ENCODE data around the gene DBX1. TPM values are rescaled to one million over a fixed set of nuclear protein-coding genes. Genes with fewer than 3 reads are reported as not detected.
"Not testable (repeated sequence)": the region's sequence is repeated elsewhere in the genome, so short reads cannot be mapped to it uniquely, and the experiment has no call there.

The DBX1 gene
- total and polyA plus RNA-seq, 2 donors, result not detected

DNA sequence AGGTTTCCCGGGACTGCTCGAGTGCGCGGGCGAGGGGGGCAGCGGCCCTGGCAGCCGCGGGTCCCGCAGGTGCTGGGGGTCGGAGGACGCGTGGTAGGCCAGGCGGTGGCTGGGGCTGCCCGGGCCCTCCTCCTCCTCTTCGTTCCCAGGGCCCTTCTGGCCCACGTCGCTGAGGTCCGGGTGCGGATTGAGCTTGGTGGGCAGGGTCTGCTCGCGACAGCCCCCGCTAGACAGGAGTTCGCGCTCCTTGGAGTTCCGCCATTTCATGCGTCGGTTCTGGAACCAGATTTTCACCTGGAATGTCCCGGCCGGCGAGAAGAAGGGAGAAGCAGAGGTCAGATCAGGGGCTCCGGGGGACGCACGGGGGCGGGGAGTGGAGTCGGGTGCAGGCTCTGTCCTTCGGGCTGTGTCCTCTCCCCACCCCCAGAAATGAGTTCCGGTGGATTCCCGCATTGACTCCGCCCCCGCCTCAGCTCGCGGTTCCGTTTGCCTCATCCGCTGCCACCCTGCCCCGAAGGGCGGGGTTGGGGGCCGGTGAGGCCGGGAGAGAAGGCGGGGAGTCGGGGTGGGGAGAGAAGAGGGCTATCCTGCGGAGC, 3.9 kb downstream of the DBX1 start:
- Histone ChIP-seq H3K36me3 (ENCODE audit: insufficient read depth) (no peaks in the 10 kb centered on the region), H3K27ac (ENCODE audit: low read depth) (no peak overlapping the region), H3K4me3 (ENCODE audit: low read depth, low read length) (peak overlapping the region; percentile 16), H3K4me1 (ENCODE audit: insufficient read depth) (no peaks in the 10 kb centered on the region)
- no peak for DNase-seq (ENCODE audit: extremely low spot score)
- 1% methylated on average over 51 of the region's 51 CpGs for WGBS

DNA sequence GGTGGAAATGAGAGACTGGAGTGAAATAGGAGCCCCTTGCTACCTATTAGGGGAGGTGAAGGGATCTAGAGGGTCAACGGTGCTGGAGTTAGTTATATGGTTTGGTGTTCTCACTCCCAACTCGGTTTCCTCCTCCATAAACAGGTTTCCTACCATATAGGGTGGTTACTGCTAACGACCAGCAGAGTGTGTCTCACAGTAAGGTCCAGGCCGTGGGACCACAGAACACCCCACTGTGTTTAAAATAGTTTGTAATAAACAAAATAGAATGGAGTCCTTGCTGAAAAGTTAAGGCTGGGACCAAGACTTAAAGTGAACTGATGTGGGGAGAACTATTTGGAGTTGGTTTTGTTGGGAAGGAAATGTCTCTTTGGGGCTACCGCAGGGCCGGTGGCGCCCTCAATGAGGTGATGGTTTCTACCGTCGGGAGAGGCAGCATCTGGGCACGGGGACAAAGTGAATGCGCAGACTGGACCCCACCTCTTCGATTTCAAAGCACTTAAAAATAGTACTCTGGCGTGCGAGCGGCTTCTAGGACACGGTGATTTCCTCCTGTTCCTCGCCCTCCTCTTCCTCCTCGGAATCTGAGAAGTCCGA, 4.5 kb downstream of the DBX1 start:
- WGBS, result 3% methylated on average over 19 of the region's 19 CpGs
- no peaks in the 10 kb centered on the region for H3K36me3 ChIP-seq (ENCODE audit: insufficient read depth)
- H3K4me1 ChIP-seq (ENCODE audit: insufficient read depth), result no peaks in the 10 kb centered on the region
- no peak for DNase-seq (ENCODE audit: extremely low spot score)
- no peak overlapping the region for H3K4me3 ChIP-seq (ENCODE audit: low read depth, low read length)
- H3K27ac ChIP-seq (ENCODE audit: low read depth), result no peak overlapping the region

DNA sequence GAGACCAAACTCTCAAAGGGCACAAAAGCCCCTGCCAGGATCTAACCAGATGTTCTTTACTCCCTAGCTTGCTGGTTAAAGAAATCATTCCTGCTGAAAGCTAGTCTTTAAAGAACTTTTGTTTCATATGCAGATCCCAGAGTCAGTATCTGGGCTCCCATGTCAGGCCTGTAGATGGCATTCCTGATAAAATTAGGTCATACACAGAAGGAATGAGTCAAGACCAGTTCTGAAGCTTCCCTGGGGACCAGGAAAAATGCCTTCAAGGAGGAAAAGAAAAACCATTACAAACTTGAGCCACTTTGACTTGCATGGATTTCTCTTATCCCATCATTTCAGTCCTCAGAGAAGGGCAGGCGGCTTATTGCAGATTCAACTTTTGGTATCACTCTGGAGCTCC, 5.9 kb downstream of the DBX1 start:
- no peak overlapping the region for H3K27ac ChIP-seq (ENCODE audit: low read depth)
- no peaks in the 10 kb centered on the region for H3K36me3 ChIP-seq (ENCODE audit: insufficient read depth)
- 92% methylated on average over 1 of the region's 1 CpG for WGBS
- H3K4me1 ChIP-seq (ENCODE audit: insufficient read depth), result no peaks in the 10 kb centered on the region
- H3K4me3 ChIP-seq (ENCODE audit: low read depth, low read length), result no peak overlapping the region
- no peak for DNase-seq (ENCODE audit: extremely low spot score)

DNA sequence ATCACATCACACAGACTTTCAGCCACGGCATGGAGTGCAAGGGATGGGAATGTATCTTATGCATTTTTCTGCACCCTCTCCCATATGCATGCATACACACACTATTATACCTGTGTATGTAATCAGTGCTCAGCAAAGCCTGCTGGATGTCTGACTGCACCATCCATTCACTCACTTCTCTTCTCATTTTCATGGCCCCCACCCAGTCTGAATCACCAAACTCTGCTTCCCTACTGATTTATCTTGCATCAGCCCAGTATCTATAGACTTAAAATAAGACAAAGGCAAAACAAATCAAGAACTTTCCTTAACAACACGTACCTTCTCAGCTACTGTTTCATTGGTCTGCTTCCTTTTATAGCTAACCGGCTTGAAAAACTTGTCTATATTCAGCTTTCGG, 21.6 kb downstream of the DBX1 start:
- H3K4me3 ChIP-seq (ENCODE audit: low read depth, low read length), result no peak overlapping the region
- no peak for DNase-seq (ENCODE audit: extremely low spot score)
- WGBS, result 74% methylated on average over 4 of the region's 4 CpGs
- no peaks in the 10 kb centered on the region for H3K4me1 ChIP-seq (ENCODE audit: insufficient read depth)
- H3K27ac ChIP-seq (ENCODE audit: low read depth), result no peak overlapping the region
- no peaks in the 10 kb centered on the region for H3K36me3 ChIP-seq (ENCODE audit: insufficient read depth)

DNA sequence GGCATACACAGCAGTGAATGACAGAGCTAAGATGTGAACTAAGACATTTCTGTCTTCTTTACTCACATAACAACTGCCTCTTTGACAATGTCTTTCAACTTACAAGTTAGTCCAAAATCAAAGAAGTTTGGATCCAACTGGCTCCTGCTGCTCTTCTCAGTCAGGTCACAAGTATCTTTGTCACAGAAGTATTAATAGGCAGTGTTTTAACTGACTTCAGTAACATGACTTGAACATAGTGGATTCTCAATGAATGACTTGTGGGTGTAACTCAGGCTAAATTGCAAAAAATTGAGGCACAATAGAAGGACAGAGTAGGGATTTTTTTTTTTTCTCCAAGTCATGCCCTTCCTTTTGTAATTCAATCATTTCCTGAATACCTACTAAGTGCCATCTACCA, 22.6 kb downstream of the DBX1 start:
- no peaks in the 10 kb centered on the region for H3K36me3 ChIP-seq (ENCODE audit: insufficient read depth)
- no peak overlapping the region for H3K27ac ChIP-seq (ENCODE audit: low read depth)

DNA sequence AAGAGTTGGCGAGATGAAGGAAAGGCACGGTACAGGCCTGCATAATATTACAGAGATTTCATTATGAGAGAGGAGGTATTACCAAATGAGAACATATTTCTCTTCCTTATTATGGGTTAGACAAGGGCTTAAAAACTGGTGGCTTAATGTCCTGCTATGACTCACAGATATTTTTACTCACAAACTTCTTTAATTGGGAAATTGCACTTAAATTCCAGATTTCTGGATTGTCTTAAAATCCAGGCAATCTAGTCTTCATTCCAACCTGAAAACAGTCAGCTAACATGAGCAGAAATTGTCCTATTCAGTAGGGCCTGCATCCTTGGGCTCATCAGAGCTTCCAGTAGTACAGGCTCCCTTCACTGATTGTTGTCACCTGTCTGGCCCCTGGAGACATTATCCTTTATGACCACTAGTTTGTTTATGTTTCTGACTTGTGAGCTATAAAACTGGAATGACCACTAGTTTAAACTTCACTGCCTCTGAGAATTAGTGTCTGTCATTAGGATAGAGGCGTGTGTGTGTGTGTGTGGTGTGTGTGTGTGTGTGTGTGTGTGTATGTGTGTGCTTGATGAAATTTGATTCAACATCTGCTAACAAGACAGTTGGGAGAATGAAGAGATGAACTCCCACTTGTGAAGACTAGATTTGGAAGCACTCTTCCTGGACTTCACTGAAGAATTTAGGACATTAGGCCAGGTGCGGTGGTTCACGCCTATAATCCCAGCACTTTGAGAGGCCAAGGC, 25.1 kb downstream of the DBX1 start:
- H3K4me3 ChIP-seq (ENCODE audit: low read depth, low read length), result no peak overlapping the region
- no peak overlapping the region for H3K27ac ChIP-seq (ENCODE audit: low read depth)
- 79% methylated on average over 5 of the region's 5 CpGs for WGBS
- no peaks in the 10 kb centered on the region for H3K36me3 ChIP-seq (ENCODE audit: insufficient read depth)
- H3K4me1 ChIP-seq (ENCODE audit: insufficient read depth), result no peaks in the 10 kb centered on the region
- DNase-seq (ENCODE audit: extremely low spot score), result no peak

More for the DNA sequence above, 22.6 kb downstream of the DBX1 start:
- Histone ChIP-seq H3K4me1 (ENCODE audit: insufficient read depth) (no peaks in the 10 kb centered on the region), H3K4me3 (ENCODE audit: low read depth, low read length) (no peak overlapping the region)
- DNase-seq (ENCODE audit: extremely low spot score), result no peak

DNA sequence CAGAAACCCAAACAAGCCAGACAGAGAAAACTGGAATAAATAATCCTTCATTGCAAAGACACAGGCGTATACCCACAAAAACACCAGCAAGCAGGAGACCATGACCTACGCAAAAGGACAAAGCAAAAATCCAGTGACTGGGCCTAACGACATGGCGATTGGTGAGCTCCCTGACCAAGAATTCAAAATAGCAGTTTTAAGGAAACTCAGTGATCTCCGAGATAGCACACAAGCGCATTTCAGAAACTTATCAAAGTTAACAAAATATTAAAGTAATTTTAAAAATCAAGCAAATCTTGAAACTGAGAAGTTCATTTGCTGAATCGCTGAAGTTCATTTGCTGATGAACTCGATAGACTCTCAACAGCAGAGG, 27.6 kb downstream of the DBX1 start:
- no peaks in the 10 kb centered on the region for H3K36me3 ChIP-seq (ENCODE audit: insufficient read depth)
- no peak overlapping the region for H3K27ac ChIP-seq (ENCODE audit: low read depth)
- DNase-seq (ENCODE audit: extremely low spot score), result no peak
- no peaks in the 10 kb centered on the region for H3K4me1 ChIP-seq (ENCODE audit: insufficient read depth)
- WGBS, result 46% methylated on average over 8 of the region's 8 CpGs
- H3K4me3 ChIP-seq (ENCODE audit: low read depth, low read length), result no peak overlapping the region

DNA sequence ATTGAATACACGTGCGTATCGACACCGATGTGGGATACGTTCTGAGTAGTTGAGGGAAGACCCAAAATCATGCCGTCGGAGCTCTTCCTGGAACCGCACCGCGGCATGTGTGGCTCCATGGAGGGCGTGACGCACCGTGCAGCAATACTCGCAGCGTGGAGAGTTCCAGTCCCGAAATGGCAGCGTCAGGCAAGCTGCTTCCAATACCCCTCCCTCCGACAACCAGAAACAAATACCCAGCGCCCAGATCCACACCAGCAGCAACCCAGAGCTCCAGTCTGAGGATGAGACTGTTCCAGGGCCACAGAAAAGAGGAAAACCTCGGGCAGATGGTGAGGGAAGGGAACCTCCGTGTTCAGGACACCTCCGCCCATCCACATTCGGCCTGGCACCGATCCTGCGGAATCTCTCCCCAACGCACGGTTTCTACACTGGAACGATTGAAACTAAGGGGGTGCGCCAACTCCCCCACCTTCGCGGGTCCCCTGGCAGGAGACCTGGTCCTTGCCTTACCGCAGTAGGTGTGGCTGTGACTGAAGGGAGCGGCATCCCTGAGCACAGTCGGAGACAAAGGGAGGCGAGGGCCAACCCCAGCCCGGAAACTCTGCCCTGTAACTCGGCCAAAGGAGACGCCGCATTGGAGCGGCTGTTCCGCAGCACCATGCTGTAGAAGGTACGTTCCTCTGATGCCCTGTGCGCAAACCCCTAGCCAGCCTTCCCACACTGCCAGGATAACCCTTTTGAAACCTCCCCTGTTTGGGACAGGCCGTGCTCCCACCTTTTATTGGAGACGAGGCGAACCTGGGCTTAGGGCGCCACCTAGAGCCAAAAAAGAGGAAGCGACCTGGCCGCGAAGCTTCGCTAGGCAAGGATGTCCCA, 28.2 kb downstream of the DBX1 start:
- no peaks in the 10 kb centered on the region for H3K4me1 ChIP-seq (ENCODE audit: insufficient read depth)
- 18% methylated on average over 51 of the region's 51 CpGs for WGBS
- DNase-seq (ENCODE audit: extremely low spot score), result peak; percentile 58
- no peaks in the 10 kb centered on the region for H3K36me3 ChIP-seq (ENCODE audit: insufficient read depth)
- H3K27ac ChIP-seq (ENCODE audit: low read depth), result no peak overlapping the region
- H3K4me3 ChIP-seq (ENCODE audit: low read depth, low read length), result peak overlapping the region; percentile 27

DNA sequence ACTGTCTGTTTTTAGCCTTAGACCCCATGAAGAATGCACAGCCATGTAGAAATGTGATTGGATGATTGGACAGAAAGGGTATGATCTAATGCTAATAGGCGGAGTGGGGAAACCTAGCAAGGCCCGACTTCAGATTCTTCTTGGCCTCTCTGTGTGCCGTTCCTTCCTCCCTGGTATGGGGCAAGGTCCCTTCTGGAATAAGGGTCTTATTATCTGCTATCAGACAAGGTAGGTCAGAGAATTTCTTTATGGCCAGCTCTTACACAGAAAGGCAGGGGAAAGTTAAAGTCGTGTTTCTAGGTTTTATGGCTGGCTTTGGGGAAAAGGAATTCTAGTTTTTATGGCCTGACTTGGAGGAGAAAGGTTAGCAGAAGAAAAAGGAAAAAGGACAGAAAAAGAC, 30.6 kb downstream of the DBX1 start:
- WGBS, result 73% methylated on average over 4 of the region's 4 CpGs
- no peak for DNase-seq (ENCODE audit: extremely low spot score)
- H3K4me3 ChIP-seq (ENCODE audit: low read depth, low read length), result no peak overlapping the region
- H3K4me1 ChIP-seq (ENCODE audit: insufficient read depth), result no peaks in the 10 kb centered on the region
- no peak overlapping the region for H3K27ac ChIP-seq (ENCODE audit: low read depth)
- H3K36me3 ChIP-seq (ENCODE audit: insufficient read depth), result no peaks in the 10 kb centered on the region

DNA sequence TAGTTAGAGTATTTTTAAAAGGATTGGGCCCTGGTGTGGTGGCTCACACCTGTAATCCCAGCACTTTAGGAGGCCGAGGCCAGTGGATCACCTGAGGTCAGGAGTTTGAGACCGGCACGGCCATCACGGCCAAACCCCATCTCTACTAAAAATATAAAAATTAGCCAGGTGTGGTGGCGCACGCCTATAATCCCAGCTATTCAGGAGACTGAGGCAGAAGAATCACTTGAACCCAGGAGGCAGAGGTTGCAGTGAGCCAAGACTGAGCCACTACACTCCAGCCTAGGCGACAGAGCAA, 31.8 kb downstream of the DBX1 start:
- not testable (repeated sequence) for H3K4me1 ChIP-seq (ENCODE audit: insufficient read depth); H3K27ac ChIP-seq (ENCODE audit: low read depth); H3K36me3 ChIP-seq (ENCODE audit: insufficient read depth); DNase-seq (ENCODE audit: extremely low spot score); H3K4me3 ChIP-seq (ENCODE audit: low read depth, low read length)
- 87% methylated on average over 7 of the region's 7 CpGs for WGBS

DNA sequence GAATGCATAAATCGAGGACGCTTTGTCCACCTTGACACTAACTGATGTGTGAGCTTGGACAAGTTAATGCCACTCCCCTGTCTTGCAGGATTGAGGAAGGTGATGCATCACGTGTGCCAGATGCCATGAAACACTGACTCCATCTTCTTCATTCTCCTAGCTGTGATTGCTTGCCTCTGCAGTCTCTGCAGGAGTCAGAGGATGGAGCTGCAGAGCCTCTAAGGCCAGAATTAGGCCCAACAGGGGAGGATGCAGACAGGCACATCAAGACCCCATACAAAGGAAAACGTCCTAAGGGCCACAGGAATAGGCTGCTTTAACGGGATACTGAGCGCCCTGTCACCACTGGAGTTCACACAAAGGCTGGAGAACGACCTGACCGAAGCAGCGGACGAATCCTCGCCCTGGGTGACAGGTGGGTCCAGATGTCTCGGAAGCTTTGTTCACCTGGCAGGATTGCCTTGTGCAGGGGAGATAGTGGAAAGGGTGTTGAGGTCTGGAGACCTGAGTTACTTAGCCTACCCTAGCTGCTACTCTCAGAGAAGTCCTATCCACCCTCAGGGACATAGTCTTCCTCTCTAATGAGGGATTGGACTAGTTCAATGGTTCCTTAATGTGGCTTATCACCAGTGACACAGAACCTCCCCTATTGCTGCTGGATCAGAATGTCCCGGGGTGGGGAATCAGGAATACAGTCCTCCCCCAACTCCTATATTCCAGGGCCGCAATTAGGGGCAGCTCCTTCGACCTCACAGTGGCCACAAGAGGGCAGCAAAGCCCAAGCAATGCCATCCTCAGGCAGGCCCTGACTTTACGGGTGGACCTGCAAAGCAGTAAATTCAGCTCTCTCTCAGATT, 32.4 kb downstream of the DBX1 start:
- 64% methylated on average over 16 of the region's 16 CpGs for WGBS
- Histone ChIP-seq H3K4me1 (ENCODE audit: insufficient read depth) (no peaks in the 10 kb centered on the region), H3K36me3 (ENCODE audit: insufficient read depth) (no peaks in the 10 kb centered on the region), H3K4me3 (ENCODE audit: low read depth, low read length) (no peak overlapping the region), H3K27ac (ENCODE audit: low read depth) (no peak overlapping the region)
- DNase-seq (ENCODE audit: extremely low spot score), result no peak

DNA sequence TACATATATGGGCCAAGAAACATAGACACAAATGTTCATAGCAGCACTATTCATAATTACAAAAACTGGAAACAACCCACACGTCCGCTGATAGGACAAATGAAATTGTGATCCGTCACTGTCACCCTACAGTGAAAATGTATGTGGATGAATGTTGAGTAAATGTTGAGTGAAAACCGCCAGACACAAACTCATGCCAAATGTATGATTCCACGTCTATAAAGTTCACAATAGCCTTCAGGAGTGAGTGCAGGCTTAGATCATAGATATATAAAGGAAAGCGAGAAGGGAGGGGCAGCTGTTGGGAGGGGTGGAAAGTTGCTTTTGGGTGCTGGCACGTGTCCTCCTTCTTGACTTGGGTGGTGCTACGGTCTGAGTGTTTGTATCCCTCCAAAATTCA, 33.6 kb downstream of the DBX1 start:
- DNase-seq (ENCODE audit: extremely low spot score), result no peak
- H3K4me3 ChIP-seq (ENCODE audit: low read depth, low read length), result no peak overlapping the region
- H3K27ac ChIP-seq (ENCODE audit: low read depth), result no peak overlapping the region
- no peaks in the 10 kb centered on the region for H3K36me3 ChIP-seq (ENCODE audit: insufficient read depth)
- no peaks in the 10 kb centered on the region for H3K4me1 ChIP-seq (ENCODE audit: insufficient read depth)
- WGBS, result 82% methylated on average over 8 of the region's 8 CpGs

DNA sequence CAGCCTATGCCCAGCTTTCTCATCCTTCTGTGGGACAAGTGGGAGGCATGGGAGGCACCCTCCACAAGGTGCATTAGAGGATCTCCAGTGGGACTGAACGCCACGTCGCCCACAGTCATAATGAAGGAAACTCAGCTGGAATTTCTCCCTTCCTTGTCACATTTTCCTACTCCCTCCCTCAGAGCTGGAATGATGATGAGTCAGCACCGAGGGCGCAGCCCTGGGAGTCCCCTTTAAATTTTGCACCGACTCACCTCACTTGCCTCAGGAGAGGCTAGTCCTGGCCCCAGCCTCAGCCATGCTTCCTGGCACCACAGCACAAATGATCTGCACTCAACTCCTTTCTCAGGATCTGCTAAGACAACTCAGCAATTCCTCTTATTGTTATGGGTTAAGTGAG, 34.3 kb downstream of the DBX1 start:
- Histone ChIP-seq H3K4me3 (ENCODE audit: low read depth, low read length) (no peak overlapping the region), H3K27ac (ENCODE audit: low read depth) (no peak overlapping the region), H3K36me3 (ENCODE audit: insufficient read depth) (no peaks in the 10 kb centered on the region), H3K4me1 (ENCODE audit: insufficient read depth) (no peaks in the 10 kb centered on the region)
- WGBS, result 78% methylated on average over 6 of the region's 6 CpGs
- no peak for DNase-seq (ENCODE audit: extremely low spot score)
